ENCODE results near the gene UBE2L5.

GRCh38 chr13:30388406-30389283 is 33.6 kb upstream of the UBE2L5 start:
- TF ChIP-seq CTCF (conservative IDR thresholded peaks at IDR 0.05; ENCODE audit: low read length) (no peak), EZH2phosphoT487 (IDR thresholded peaks at IDR 0.05; ENCODE audit: borderline replicate concordance) (no peak)

Measured in Loucy (cell line).